B cell (primary cell): ENCODE data around the gene COL17A1. TPM values are rescaled to one million over a fixed set of nuclear protein-coding genes. Genes with fewer than 3 reads are reported as not detected.

Source experiments
- ATAC-seq: fragments of 200-7000 bp; cut with Tn5 transposase; one replicate; pipeline ENCODE4 v1.10.0; 2021; ENCODE audit warnings: low read depth, mild to moderate bottlenecking, moderate number of reproducible peaks, moderate library complexity
- CTCF ChIA-PET: fragments of 350-600 bp; sonication (Branson Sonifier 250); formaldehyde crosslinking; loops from one replicate; lab custom pipeline; 2021; ENCODE audit warnings: antibody characterized with exemption, inconsistent platforms; lab: Charles Lee
- POLR2A ChIA-PET: fragments of 350-600 bp; sonication (Branson Sonifier 250); formaldehyde crosslinking; loops from one replicate; lab custom pipeline; 2021; ENCODE audit warnings: antibody characterized with exemption; lab: Charles Lee
- DNase-seq: peaks from one replicate; pipeline ENCODE4 v3.0.0; 2013
- H2AFZ ChIP-seq: 2 replicates; pipeline ENCODE4 v1.6.1; 2012; ENCODE audit warnings: mild to moderate bottlenecking, low read depth, low read length; ENCODE audit not compliant: insufficient read depth, poor library complexity, severe bottlenecking
- H3K27ac ChIP-seq, 2 donors: 1 replicate in 1 of 2; 2 replicates in 1 of 2; pipeline ENCODE4 v1.5.1; 2012 to 2013; ENCODE audit warnings: low read length in 2 of 2, mild to moderate bottlenecking in 2 of 2, moderate library complexity in 1 of 2
- H3K27me3 ChIP-seq, 4 experiments: fragments of 200-600 bp in 1 of 4; sonication (generic) in 1 of 4; replicated peaks in 1 of 4; 1 replicate in 2 of 4; 2 replicates in 2 of 4; pipeline versions ENCODE4 v1.6.1 to v1.7.0; 2013 to 2016; ENCODE audit warnings: low read length in 3 of 4, mild to moderate bottlenecking in 2 of 4, mixed read lengths in 1 of 4, moderate library complexity in 1 of 4; ENCODE audit not compliant: insufficient read depth in 4 of 4, control insufficient read depth in 3 of 4; ENCODE audit errors: control extremely low read depth in 1 of 4
- H3K36me3 ChIP-seq, 2 experiments: replicated peaks in 1 of 2; 1 replicate in 1 of 2; 2 replicates in 1 of 2; pipeline versions ENCODE4 v1.6.1 to v1.7.1; 2013; ENCODE audit warnings: low read length in 1 of 2; ENCODE audit not compliant: insufficient read depth in 2 of 2, control insufficient read depth in 1 of 2; ENCODE audit errors: control extremely low read depth in 1 of 2, extremely low read depth in 1 of 2
- H3K4me1 ChIP-seq, 2 donors: fragments of 200-600 bp in 1 of 2; sonication (generic) in 1 of 2; 1 replicate in 1 of 2; 2 replicates in 1 of 2; pipeline versions ENCODE4 v1.5.1 to v1.6.1; 2013 to 2017; ENCODE audit warnings: low read length in 2 of 2; ENCODE audit not compliant: control insufficient read depth in 2 of 2, insufficient read depth in 2 of 2
- H3K4me2 ChIP-seq: replicated peaks from 2 replicates; pipeline ENCODE3; 2012; ENCODE audit warnings: mild to moderate bottlenecking, low read depth, low read length; ENCODE audit not compliant: poor library complexity, severe bottlenecking
- H3K4me3 ChIP-seq, 5 experiments: fragments of 200-600 bp in 1 of 5; sonication (generic) in 1 of 5; 1 replicate in 3 of 5; 2 replicates in 2 of 5; pipeline versions ENCODE4 v1.5.1 to v1.7.0; 2011 to 2016; ENCODE audit warnings: low read length in 4 of 5, mild to moderate bottlenecking in 4 of 5, low read depth in 2 of 5, control low read depth in 1 of 5, moderate library complexity in 1 of 5; ENCODE audit not compliant: insufficient read depth in 1 of 5; ENCODE audit errors: control extremely low read depth in 1 of 5, extremely low read depth in 1 of 5
- H3K79me2 ChIP-seq: fragments of 200-600 bp; sonication (generic); one replicate; pipeline ENCODE4 v1.6.0; 2016; ENCODE audit warnings: low read length; ENCODE audit not compliant: control insufficient read depth, insufficient read depth
- H3K9ac ChIP-seq: fragments of 200-600 bp; sonication (generic); 2 replicates; pipeline ENCODE4 v1.6.1; 2017; ENCODE audit warnings: mild to moderate bottlenecking, low read length, moderate library complexity
- H3K9me3 ChIP-seq, 3 donors: one replicate each; pipeline versions ENCODE4 v1.6.1 to v1.7.1; 2013; ENCODE audit warnings: low read length in 2 of 3; ENCODE audit not compliant: control insufficient read depth in 2 of 3, insufficient read depth in 1 of 3; ENCODE audit errors: control extremely low read depth in 1 of 3
- H4K20me1 ChIP-seq: 2 replicates; pipeline ENCODE4 v1.6.0; 2012; ENCODE audit warnings: mild to moderate bottlenecking, low read length; ENCODE audit not compliant: insufficient read depth, control insufficient read depth, poor library complexity, severe bottlenecking
- H3K27ac Mint-ChIP-seq: one replicate; pipeline ENCODE4 v1.8.0; 2021; ENCODE audit warnings: mixed read lengths
- H3K27me3 Mint-ChIP-seq: one replicate; pipeline ENCODE4 v1.8.0; 2021; ENCODE audit warnings: mixed read lengths
- H3K4me1 Mint-ChIP-seq: one replicate; pipeline ENCODE4 v1.8.0; 2021; ENCODE audit warnings: mixed read lengths
- H3K4me3 Mint-ChIP-seq: one replicate; pipeline ENCODE4 v1.8.0; 2021; ENCODE audit warnings: mixed read lengths
- H3K9me3 Mint-ChIP-seq: one replicate; pipeline ENCODE4 v1.8.0; 2022; ENCODE audit warnings: mixed read lengths; ENCODE audit not compliant: insufficient read depth
- CTCF ChIP-seq: fragments of 200-600 bp; IDR thresholded peaks from one replicate; pipeline ENCODE4 v1.8.0; 2022; ENCODE audit warnings: antibody characterized with exemption, mild to moderate bottlenecking
- EZH2 ChIP-seq: IDR thresholded peaks from 2 replicates; pipeline ENCODE4 v1.6.1; 2012; ENCODE audit warnings: borderline replicate concordance, low read depth, mild to moderate bottlenecking, moderate library complexity, low read length; ENCODE audit not compliant: insufficient read depth, poor library complexity, severe bottlenecking
- WGBS: methylation state at CpG from one replicate; pipeline ENCODE4 v1.1.5; 2013; ENCODE audit warnings: missing lambda C conversion rate; ENCODE audit not compliant: insufficient coverage; 5-methylcytosine and 5-hydroxymethylcytosine counted together
- intact Hi-C: fragments of 100-400 bp; cut with micrococcal nuclease; formaldehyde crosslinking; loops from one replicate; pipeline ENCODE4 v1.10.0; 2022
- polyA plus RNA-seq: library from polyadenylated mRNA; depleted of rRNA; stranded (reverse); fragments of >200 nt; gene quantifications from 2 replicates; pipeline ENCODE4 v1.2.3, GENCODE V29; 2012
- total RNA-seq, 2 donors: library from RNA; stranded (reverse); fragments of 120-200 nt in 1 of 2; gene quantifications; 1 replicate in 1 of 2; 2 replicates in 1 of 2; pipeline versions ENCODE4 v1.2.3 to v1.2.4, GENCODE V29; 2013 to 2022

COL17A1 gene
- total and polyA plus RNA-seq, 2 donors (not counting 1 experiment from before 2014, with no cell fraction given), result not detected

- no peaks in the 10 kb centered on the region for H3K9me3 ChIP-seq
- WGBS, result no CpG with 5 or more reads among the region's 1 CpG
- H3K4me3 ChIP-seq, result no peak overlapping the region
- TF ChIP-seq CTCF (no peak), EZH2 (no peak)
- H2AFZ ChIP-seq, result no peak overlapping the region
- H3K27me3 ChIP-seq, result no peaks in the 10 kb centered on the region
- ChIA-PET POLR2A (no interaction called here), CTCF (interaction anchor here (0.8 to 3.4 kb wide), 5 partner anchors 41 to 237 kb away, joined by 3 to 14 read pairs (median 3); no protein-coding TSS in a partner anchor)
- H3K4me2 ChIP-seq, result no peak overlapping the region
- ATAC-seq, result no peak
- DNase-seq, result peak; percentile 17
- Mint-ChIP-seq H3K27ac (no peak overlapping the region), H3K4me1 (peaks cover 19% of the 10 kb centered on the region), H3K27me3 (no peaks in the 10 kb centered on the region), H3K9me3 (no peaks in the 10 kb centered on the region), H3K4me3 (peak overlapping the region; percentile 56)
- no peak overlapping the region for H3K27ac ChIP-seq
- H3K36me3 ChIP-seq, result peaks cover 2 to 3% of the 10 kb centered on the region in 2 experiments
- H3K4me1 ChIP-seq, result peaks cover 10 to 13% of the 10 kb centered on the region in 2 donors
- peaks cover 3% of the 10 kb centered on the region for H3K79me2 ChIP-seq
- no peaks in the 10 kb centered on the region for H4K20me1 ChIP-seq
- no peak overlapping the region for H3K9ac ChIP-seq
- intact Hi-C loops, result loop anchor here (5.0 kb wide), 4 partner anchors 214 to 1206 kb away; partner anchors contain the start of genes ATP5MK, CNNM2, ITPRIP and PDCD11
These were observed 37.7 kb upstream of the COL17A1 start for GRCh38 chr10:104123397-104123796.
